GM08714 (cell line): ENCODE results near the gene CDHR4.
"Not testable (repeated sequence)": the region's sequence is repeated elsewhere in the genome, so short reads cannot be mapped to it uniquely, and the experiment has no call there.

Experiments used
- H3K4me3 ChIP-seq: fragments of 200-500 bp; sonication (Bioruptor generic); 2 replicates; pipeline ENCODE4 v1.5.1; 2014; ENCODE audit warnings: mild to moderate bottlenecking, low read length, inconsistent platforms
- ZNF274 ChIP-seq: IDR thresholded peaks from 2 replicates; pipeline ENCODE4 v1.6.1; 2012; ENCODE audit warnings: mild to moderate bottlenecking, low read depth, low read length

Gene CDHR4

DNA sequence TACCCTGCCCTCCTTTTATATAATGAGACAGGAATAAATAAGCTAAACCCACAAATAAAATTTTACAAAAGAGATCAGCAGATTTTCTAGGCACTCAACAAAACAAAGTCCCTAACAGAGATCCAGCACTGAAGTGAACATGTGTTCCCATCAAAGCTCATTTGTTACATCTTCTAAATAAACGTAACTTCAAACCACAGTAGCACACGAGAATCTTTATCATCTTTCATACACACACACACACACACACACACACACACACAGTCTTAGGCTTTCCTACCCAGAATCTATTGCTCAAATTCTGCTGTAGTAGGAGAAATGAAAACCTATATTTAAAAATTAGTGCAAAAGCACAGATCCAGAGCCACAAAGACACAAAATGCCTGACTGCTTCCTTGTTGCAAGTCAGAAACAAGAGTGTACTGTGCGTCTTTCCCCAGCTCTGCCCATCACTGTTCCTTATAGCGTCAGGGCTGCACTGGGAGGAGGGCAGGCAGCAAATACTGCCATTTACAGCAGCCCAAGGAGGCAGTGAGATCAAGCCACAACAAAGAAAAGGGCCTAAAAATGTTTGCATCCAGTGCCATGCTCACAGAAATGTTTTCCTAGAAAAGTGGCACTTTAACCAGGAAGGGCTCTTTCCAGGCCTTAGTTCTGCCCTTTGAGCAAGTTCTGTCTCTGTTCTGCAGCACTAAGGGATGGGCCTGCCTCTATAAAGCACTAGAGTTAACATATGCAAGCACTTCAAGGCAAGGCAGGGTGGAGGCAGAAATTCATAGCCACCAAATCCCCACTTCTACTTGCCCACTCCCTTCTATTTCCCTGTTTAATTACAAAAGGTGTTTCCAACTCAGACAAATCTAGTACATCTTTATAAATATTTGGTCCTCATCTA is 19.3 kb downstream of the CDHR4 start:
- no peak for TF ChIP-seq ZNF274

DNA sequence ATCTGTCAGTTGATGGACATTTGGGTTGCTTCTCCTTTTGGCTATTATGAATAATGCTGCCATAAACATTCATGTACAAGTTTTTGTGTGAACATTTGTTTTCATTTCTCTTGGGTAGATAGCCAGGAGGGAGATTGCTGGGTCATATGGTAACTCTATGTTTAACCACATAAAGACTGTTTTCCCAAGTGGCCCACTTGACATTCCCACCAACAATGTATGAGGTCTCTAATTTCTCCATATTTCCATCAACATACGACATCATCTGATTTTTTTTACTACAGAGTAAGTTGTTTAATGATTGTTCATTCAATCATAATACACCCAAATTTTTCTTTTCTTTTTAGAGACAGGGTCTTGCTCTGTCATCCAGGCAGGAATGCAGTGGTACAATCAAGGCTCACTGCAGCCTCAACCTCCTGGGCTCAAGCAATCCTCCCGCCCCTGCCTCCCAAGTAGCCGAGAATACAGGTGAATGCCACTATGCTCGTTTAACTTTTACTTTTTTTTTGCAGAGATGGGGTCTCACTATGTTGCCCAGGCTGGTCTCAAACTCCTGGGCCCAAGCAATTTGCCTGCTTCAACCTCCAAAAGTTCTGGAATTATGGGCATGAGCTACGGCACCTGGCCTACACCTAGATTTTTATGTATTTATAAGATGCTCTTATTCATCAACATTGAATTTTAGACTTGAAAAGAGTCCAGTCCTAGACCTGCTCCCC is 20.2 kb downstream of the CDHR4 start:
- TF ChIP-seq ZNF274 = no peak
- no peak overlapping the region for H3K4me3 ChIP-seq

More for the DNA sequence above, 19.3 kb downstream of the CDHR4 start:
- no peak overlapping the region for H3K4me3 ChIP-seq

DNA sequence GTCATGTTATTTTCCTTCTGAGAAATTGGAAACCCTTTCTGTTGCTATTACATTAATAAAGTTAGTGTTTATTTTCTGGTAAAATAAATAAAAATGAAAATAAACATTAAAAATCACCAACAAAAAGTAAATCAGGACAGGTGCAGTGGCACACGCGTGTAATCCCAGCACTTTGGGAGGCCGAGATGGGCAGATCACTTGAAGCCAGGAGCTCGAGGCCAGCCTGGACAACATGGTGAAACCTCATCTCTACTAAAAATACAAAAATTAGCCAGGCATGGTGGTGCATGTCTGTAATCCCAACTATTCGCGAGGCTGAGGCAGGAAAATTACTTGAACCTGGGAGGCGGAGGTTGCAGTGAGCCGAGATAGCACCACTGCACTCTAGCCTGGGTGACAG is 23.6 kb downstream of the CDHR4 start:
- H3K4me3 ChIP-seq = not testable (repeated sequence)

DNA sequence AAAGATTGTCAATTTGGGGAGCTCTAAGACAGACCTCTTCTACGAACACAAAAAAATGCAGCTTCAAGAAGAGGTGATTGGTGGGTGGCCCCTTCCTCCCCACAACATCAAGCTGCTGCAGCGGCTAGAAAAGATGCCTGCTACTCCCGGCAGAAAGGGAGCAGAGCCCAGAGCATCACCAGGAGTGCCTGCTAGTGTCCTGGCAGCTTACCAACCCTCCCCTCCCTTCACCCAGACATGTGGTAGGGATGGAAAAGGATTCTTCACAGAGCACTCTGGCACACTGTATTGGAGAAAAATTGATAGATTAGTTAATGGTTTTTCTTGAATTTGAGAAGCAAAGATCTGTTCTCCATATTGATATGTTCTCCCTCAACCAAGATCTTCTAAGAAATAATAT is 24.1 kb downstream of the CDHR4 start:
- no peak overlapping the region for H3K4me3 ChIP-seq
- no peak for TF ChIP-seq ZNF274

DNA sequence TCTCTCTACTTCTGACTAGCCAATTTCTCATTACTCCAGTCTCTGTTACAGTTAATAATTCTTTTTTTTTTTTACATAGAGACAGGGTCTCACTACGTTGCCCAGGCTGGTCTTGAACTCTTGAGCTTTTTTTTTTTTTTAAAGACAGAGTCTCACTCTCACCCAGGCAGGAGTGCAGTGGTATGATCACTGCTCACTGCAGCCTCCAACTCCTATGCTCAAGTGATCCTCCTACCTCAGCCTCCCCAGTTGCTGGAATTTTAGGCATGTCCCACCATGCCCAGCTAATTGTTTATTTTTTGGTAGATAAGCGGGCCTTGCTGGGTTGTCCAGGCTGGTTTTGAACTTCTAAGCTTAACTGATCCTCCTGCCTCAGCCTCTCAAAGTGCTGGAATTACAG is 27.0 kb downstream of the CDHR4 start:
- H3K4me3 ChIP-seq = no peak overlapping the region
- TF ChIP-seq ZNF274 = no peak

DNA sequence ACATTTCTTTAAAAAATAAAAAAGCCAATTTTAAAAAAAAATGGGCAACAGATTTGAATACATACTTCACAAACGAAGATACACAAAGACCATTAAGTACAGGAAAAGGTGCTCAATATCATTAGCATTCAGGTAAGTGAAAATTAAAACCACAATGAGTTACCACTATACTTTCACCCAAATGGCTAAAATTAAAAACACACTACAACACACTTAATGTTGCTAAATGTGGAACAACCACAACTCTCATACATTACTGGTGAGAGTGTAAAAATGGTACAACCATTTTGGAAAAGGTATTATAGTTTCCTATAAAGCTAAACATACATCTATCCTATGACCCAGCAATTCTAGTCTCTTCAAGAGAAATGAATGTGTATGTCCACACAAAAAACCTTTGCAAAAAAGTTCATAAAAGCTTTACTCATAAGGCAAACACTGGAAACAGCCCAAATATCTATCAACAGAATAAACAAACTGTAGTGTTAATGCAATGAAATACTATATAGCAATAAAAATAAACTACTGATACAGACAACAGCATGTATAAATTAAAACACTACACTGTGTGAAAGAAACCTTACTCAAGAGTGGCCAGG is 28.2 kb downstream of the CDHR4 start:
- TF ChIP-seq ZNF274 = no peak
- no peak overlapping the region for H3K4me3 ChIP-seq

DNA sequence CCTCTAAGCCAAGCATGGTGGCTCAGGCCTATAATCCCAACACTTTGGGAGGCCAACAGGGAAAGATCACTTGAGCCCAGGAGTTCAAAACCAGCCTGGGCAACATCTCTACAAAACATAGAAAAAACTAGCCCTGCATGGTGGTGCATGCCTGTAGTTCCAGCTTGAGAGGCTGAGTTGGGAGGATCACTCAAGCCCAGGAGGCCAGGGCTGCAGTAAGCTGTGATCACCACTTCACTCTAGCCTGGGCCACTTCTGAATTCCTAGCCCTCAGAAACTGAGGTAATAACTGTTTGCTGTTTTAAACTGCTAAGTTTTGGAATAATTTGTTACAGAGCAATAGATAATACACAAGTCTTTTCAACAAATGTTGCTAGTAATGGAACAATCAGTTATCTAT is 29.7 kb downstream of the CDHR4 start:
- TF ChIP-seq ZNF274 = no peak
- H3K4me3 ChIP-seq = no peak overlapping the region

DNA sequence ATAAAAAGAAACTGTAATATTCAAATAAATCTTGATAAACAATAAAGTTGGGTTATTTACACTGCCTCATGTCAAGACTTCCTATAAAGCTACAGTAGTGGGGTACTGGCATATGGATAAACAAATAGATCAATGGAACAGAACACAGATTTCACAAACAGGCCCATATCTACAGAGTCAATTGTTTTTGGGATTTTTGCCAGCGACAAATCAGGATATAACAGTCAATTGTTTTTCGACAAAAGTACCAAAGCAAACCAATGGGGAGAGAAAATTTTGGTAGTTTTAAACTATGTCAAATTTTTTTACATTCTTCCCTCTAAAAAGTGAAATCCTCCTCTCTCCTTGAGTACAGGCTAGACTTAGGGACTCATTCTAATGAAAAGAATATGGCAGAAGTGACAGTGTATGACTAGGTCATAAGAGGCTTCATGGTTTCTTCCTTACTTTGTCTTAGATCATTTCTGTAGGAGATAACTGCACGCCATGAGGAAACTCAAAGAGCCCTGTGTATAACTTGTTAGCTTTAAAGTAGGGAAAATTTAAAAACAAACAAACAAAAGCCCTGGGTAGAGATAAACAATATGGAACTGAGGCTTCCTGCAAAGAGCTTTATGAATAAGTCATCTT is 30.3 kb downstream of the CDHR4 start:
- TF ChIP-seq ZNF274 = no peak
- H3K4me3 ChIP-seq = no peak overlapping the region

DNA sequence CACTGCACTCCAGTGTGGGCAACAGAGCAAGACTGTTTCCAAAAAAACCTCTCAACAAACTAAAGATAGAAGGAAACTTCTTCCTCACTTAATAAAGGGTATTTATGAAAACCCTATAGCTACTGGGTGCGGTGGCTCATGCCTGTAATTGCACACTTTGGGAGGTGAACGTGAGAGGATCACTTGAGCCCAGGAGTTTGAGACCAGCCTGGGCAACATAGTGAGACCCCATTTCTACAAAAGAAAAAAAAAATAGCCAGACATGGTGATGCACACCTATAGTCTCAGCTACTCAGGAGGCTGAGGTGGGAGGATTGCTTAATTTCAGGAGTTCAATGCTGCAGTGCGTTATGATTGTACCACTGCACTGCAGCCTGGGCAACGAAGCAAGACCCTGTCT is 35.7 kb downstream of the CDHR4 start:
- no peak overlapping the region for H3K4me3 ChIP-seq
- TF ChIP-seq ZNF274 = no peak

DNA sequence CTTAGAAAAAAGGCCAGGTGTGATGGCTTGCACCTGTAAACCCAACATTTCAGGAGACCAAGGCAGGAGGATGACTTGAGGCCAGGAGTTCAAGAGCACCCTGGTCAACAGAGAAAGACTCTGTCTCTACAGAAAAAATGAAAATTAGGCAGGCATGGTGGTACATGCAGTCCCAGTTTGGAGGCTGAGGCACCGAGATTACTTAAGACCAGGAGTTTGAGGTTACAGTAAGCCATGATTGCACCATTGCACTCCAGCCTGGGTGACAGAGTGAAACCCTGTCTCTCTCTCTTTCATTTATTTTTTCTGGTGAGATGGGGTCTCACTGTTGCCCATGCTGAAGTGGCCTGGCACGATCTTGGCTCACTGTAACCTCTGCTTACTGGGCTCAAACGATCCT is 38.0 kb downstream of the CDHR4 start:
- H3K4me3 ChIP-seq = no peak overlapping the region
- TF ChIP-seq ZNF274 = no peak

DNA sequence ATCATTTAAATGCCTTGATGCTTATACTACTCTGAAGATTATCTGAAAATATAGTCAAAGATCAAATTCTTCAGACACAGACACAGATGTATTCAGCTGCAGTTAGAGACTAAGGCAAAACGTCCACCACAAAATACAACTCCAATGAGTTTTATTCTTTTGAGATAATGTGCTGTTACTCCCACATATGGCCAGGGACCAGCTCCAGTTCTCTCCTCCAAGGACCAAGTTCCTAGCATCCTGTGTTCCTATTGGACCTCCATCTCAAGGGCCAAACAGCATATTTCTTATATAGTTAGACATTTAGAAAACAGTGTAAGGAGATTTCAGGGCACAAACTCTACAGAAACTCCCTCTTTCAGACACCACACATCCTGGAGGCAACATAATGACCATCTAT is 40.4 kb downstream of the CDHR4 start:
- TF ChIP-seq ZNF274 = no peak
- no peak overlapping the region for H3K4me3 ChIP-seq

DNA sequence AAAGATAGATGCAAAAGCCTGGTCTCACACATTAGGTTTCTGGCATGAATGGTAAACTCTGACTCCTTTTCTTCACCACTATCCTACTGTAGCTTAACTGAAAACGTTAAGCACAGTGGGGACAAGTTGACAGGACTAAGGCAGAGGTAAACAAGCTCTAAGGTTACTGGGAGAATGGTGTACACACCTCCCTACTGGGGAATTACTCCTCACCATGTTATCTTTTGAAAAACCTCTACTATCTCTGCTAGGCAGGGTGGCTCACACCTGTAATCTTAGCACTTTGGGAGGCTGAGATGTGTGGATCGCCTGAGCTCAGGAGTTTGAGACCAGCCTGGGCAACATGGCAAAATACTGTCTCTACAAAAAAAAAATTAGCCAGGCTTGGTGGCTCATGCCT is 42.5 kb downstream of the CDHR4 start:
- no peak overlapping the region for H3K4me3 ChIP-seq
- TF ChIP-seq ZNF274 = no peak

DNA sequence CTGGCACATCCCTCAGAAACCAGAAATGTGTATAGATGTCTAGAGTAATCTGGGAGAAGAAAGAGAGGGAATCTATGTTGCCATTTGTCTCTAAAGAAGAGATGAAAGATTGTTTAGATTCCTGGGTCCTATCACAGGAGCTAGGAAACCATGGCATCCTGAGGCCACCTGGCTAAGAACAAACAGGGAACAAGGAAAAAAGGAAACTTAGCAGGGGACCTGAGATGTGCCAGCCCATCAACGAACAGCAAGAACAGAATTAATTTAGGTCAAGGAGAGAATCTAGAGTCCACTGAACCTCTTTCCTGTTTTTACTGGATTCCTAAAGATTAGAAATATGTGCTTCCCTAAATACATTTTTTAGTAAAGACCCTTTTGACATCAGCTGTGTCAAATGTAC is 43.6 kb downstream of the CDHR4 start:
- H3K4me3 ChIP-seq = no peak overlapping the region
- no peak for TF ChIP-seq ZNF274

DNA sequence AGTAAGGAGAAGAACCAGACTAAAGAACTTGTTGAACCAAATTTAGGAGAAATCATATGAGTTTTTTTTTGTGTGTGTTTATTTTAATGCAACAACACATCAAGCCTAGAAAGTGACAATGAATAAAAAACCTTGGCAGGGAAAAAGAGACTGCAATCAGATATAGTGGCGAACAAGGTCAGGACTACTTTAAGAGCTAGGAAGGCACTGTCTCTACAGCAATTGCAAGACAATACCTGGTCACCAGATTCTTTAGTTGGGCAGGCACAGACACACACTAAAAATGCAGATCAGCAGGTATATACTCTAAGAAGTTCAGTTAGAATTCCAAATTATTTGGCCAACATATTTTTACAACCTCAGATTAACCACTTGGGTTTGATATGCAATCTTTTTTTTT is 45.1 kb downstream of the CDHR4 start:
- TF ChIP-seq ZNF274 = no peak
- no peak overlapping the region for H3K4me3 ChIP-seq
